Superior temporal gyrus (tissue), 1 donor: Measurements from ENCODE around the gene CRYAB.
"Not testable (repeated sequence)": the region's sequence is repeated elsewhere in the genome, so short reads cannot be mapped to it uniquely, and the experiment has no call there.

Experiments used
- DNase-seq: peaks from one replicate; pipeline ENCODE4 v3.0.0-alpha.2; 2016; ENCODE audit errors: extremely low spot score

The CRYAB gene

GRCh38 chr11:111908639-111909305, 2.8 kb downstream of the CRYAB start:
- DNase-seq = no peak

GRCh38 chr11:111906680-111907079, 4.9 kb downstream of the CRYAB start:
- no peak for DNase-seq

- DNase-seq = no peak
Observed at GRCh38 chr11:111905411-111905810, 6.2 kb downstream of the CRYAB start.

GRCh38 chr11:111886844-111887243, 24.7 kb downstream of the CRYAB start:
- no peak for DNase-seq

GRCh38 chr11:111886032-111886431, 25.5 kb downstream of the CRYAB start:
- no peak for DNase-seq

GRCh38 chr11:111885053-111885452, 26.5 kb downstream of the CRYAB start:
- DNase-seq = not testable (repeated sequence)

GRCh38 chr11:111882202-111882601, 29.4 kb downstream of the CRYAB start:
- DNase-seq = peak; percentile 66

- DNase-seq = no peak
Observed at GRCh38 chr11:111879637-111879960, 32.0 kb downstream of the CRYAB start.

- peak; percentile 99 for DNase-seq
Observed at GRCh38 chr11:111878849-111879636, 32.5 kb downstream of the CRYAB start, which contains the start of the genes CFAP68 and FDXACB1. Gene CFAP68, plus strand, starts transcription at chr11:111879541. Its CDS starts 20 bp downstream, at chr11:111879561. Gene FDXACB1, minus strand, starts transcription at chr11:111879165. Its CDS starts 33 bp downstream, at chr11:111879132.

GRCh38 chr11:111878385-111878848, 33.2 kb downstream of the CRYAB start:
- no peak for DNase-seq

- DNase-seq = peak; percentile 70
Observed at GRCh38 chr11:111871693-111872161, 39.8 kb downstream of the CRYAB start.

- DNase-seq = peak; percentile 85
Observed at GRCh38 chr11:111870886-111871692, 40.5 kb downstream of the CRYAB start, which contains the start of gene ALG9. Gene ALG9, minus strand, starts transcription at chr11:111871581. Its CDS starts 99 bp downstream, at chr11:111871482.

GRCh38 chr11:111870522-111870885, 41.1 kb downstream of the CRYAB start:
- no peak for DNase-seq

- no peak for DNase-seq
Observed at GRCh38 chr11:111870113-111870512, 41.5 kb downstream of the CRYAB start.

- DNase-seq = no peak
Observed at GRCh38 chr11:111860257-111860656, 51.3 kb downstream of the CRYAB start.
